Measurements from ENCODE around the gene SLC25A22. TPM values are rescaled to one million over a fixed set of nuclear protein-coding genes. Genes with fewer than 3 reads are reported as not detected.

Gene SLC25A22
- total and polyA plus RNA-seq, 4 donors = 10.6 to 38.2 (median 27.5) TPM

- no peak for DNase-seq
- WGBS, 2 donors = 91 to 93% methylated on average over 6 of the region's 6 CpGs
- no peak overlapping the region for H3K27ac ChIP-seq (ENCODE audit: low read depth in 1 of 2, low read length in 1 of 2)
- H3K9ac ChIP-seq (ENCODE audit: insufficient read depth in 1 of 2, low read length in 2 of 2) = no peak overlapping the region
- no peak overlapping the region for H3K4me3 ChIP-seq
- peaks cover 0 to 31% (median 14%) of the 10 kb centered on the region in 4 donors for H3K36me3 ChIP-seq (ENCODE audit: control insufficient read depth in 4 of 4, insufficient read depth in 4 of 4, low read length in 4 of 4)
- TF ChIP-seq, protein P1, sequence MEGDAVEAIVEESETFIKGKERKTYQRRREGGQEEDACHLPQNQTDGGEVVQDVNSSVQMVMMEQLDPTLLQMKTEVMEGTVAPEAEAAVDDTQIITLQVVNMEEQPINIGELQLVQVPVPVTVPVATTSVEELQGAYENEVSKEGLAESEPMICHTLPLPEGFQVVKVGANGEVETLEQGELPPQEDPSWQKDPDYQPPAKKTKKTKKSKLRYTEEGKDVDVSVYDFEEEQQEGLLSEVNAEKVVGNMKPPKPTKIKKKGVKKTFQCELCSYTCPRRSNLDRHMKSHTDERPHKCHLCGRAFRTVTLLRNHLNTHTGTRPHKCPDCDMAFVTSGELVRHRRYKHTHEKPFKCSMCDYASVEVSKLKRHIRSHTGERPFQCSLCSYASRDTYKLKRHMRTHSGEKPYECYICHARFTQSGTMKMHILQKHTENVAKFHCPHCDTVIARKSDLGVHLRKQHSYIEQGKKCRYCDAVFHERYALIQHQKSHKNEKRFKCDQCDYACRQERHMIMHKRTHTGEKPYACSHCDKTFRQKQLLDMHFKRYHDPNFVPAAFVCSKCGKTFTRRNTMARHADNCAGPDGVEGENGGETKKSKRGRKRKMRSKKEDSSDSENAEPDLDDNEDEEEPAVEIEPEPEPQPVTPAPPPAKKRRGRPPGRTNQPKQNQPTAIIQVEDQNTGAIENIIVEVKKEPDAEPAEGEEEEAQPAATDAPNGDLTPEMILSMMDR (IDR thresholded peaks at IDR 0.05; ENCODE audit: control extremely low read depth, extremely low read depth) = no peak
- ATAC-seq (ENCODE audit: insufficient read depth, low FRiP score) = no peak
- no peaks in the 10 kb centered on the region for H3K9me3 ChIP-seq (ENCODE audit: control insufficient read depth in 4 of 4, insufficient read depth in 3 of 4, low read length in 3 of 4)
- no peaks in the 10 kb centered on the region for H3K27me3 ChIP-seq (ENCODE audit: control insufficient read depth in 3 of 3, insufficient read depth in 3 of 3, low read length in 2 of 3)
- H3K4me1 ChIP-seq (ENCODE audit: control insufficient read depth in 5 of 5, insufficient read depth in 5 of 5, low read length in 5 of 5) = peaks cover 5 to 20% (median 6%) of the 10 kb centered on the region in 5 donors
These were observed 15.0 kb upstream of the SLC25A22 start for GRCh38 chr11:813072-813455.

DNA sequence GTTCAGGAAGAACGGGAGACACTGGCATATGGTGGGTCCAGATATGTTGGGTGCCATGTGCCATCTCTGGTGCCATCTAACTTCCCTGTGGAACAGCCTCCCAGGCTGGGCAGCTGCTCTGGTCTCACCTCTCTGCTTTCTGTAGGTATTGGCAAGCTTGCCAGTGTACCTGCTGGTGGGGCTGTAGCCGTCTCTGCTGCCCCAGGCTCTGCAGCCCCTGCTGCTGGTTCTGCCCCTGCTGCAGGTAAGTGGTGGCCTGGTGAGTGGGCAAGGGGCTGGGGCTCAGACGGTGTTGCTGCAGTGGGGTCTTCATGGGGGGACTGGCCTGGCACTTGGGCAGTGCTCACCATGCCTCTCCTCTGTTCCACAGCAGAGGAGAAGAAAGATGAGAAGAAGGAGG lies 14.3 kb upstream of the SLC25A22 start:
- TF ChIP-seq, protein P1 (IDR thresholded peaks at IDR 0.05; ENCODE audit: control extremely low read depth, extremely low read depth) = no peak
- H3K9ac ChIP-seq (ENCODE audit: insufficient read depth in 1 of 2, low read length in 2 of 2) = no peak overlapping the region
- no peak overlapping the region for H3K4me3 ChIP-seq
- no peaks in the 10 kb centered on the region for H3K27me3 ChIP-seq (ENCODE audit: control insufficient read depth in 3 of 3, insufficient read depth in 3 of 3, low read length in 2 of 3)
- H3K36me3 ChIP-seq (ENCODE audit: control insufficient read depth in 4 of 4, insufficient read depth in 4 of 4, low read length in 4 of 4) = peaks cover 0 to 31% (median 14%) of the 10 kb centered on the region in 4 donors
- peaks cover 5 to 20% (median 6%) of the 10 kb centered on the region in 5 donors for H3K4me1 ChIP-seq (ENCODE audit: control insufficient read depth in 5 of 5, insufficient read depth in 5 of 5, low read length in 5 of 5)
- no peaks in the 10 kb centered on the region for H3K9me3 ChIP-seq (ENCODE audit: control insufficient read depth in 4 of 4, insufficient read depth in 3 of 4, low read length in 3 of 4)
- 90 to 98% methylated on average over 3 of the region's 3 CpGs for WGBS, 2 donors
- ATAC-seq (ENCODE audit: insufficient read depth, low FRiP score) (no peak), DNase-seq (no peak)
- no peak overlapping the region for H3K27ac ChIP-seq (ENCODE audit: low read depth in 1 of 2, low read length in 1 of 2)

- peaks cover 0 to 31% (median 14%) of the 10 kb centered on the region in 4 donors for H3K36me3 ChIP-seq (ENCODE audit: control insufficient read depth in 4 of 4, insufficient read depth in 4 of 4, low read length in 4 of 4)
- peaks cover 5 to 20% (median 6%) of the 10 kb centered on the region in 5 donors for H3K4me1 ChIP-seq (ENCODE audit: control insufficient read depth in 5 of 5, insufficient read depth in 5 of 5, low read length in 5 of 5)
- ATAC-seq (ENCODE audit: insufficient read depth, low FRiP score) (no peak), DNase-seq (no peak)
- peak overlapping the region; percentile 2 to 5 for H3K27ac ChIP-seq (ENCODE audit: low read depth in 1 of 2, low read length in 1 of 2)
- no peaks in the 10 kb centered on the region for H3K9me3 ChIP-seq (ENCODE audit: control insufficient read depth in 4 of 4, insufficient read depth in 3 of 4, low read length in 3 of 4)
- TF ChIP-seq, protein P1 (IDR thresholded peaks at IDR 0.05; ENCODE audit: control extremely low read depth, extremely low read depth) = no peak
- 73 to 77% methylated on average over 14 of the region's 14 CpGs for WGBS, 2 donors
- no peak overlapping the region for H3K9ac ChIP-seq (ENCODE audit: insufficient read depth in 1 of 2, low read length in 2 of 2)
- no peak overlapping the region for H3K4me3 ChIP-seq
- H3K27me3 ChIP-seq (ENCODE audit: control insufficient read depth in 3 of 3, insufficient read depth in 3 of 3, low read length in 2 of 3) = no peaks in the 10 kb centered on the region
These were observed 13.6 kb upstream of the SLC25A22 start for GRCh38 chr11:811446-812245.

Data from lung (tissue), 12 donors.